Lung (tissue), 12 donors: ENCODE measurements around the gene ZNF362. TPM values are rescaled to one million over a fixed set of nuclear protein-coding genes. Genes with fewer than 3 reads are reported as not detected.

ENCODE experiments used
- ATAC-seq: fragments of 200-7000 bp; cut with Tn5 transposase; one replicate; pipeline ENCODE4 v1.9.1; 2020; ENCODE audit warnings: moderate number of reproducible peaks; ENCODE audit not compliant: insufficient read depth, low FRiP score
- DNase-seq, 3 donors: peaks; one replicate each; pipeline ENCODE4 v3.0.0-alpha.2; 2013 to 2017
- H3K27ac ChIP-seq, 2 donors: one replicate each; pipeline ENCODE4 v1.5.1; 2013; ENCODE audit warnings: mild to moderate bottlenecking in 2 of 2, moderate library complexity in 2 of 2, control low read depth in 1 of 2, inconsistent platforms in 1 of 2, low read depth in 1 of 2, low read length in 1 of 2
- H3K27me3 ChIP-seq, 3 donors: one replicate each; pipeline ENCODE4 v1.5.1; 2013; ENCODE audit warnings: low read length in 2 of 3; ENCODE audit not compliant: control insufficient read depth in 3 of 3, insufficient read depth in 3 of 3
- H3K36me3 ChIP-seq, 4 donors: one replicate each; pipeline ENCODE4 v1.5.1; 2013; ENCODE audit warnings: low read length in 4 of 4, mild to moderate bottlenecking in 1 of 4, moderate library complexity in 1 of 4; ENCODE audit not compliant: control insufficient read depth in 4 of 4, insufficient read depth in 4 of 4
- H3K4me1 ChIP-seq, 5 donors: one replicate each; pipeline ENCODE4 v1.5.1; 2013; ENCODE audit warnings: low read length in 5 of 5, mild to moderate bottlenecking in 2 of 5, moderate library complexity in 1 of 5; ENCODE audit not compliant: control insufficient read depth in 5 of 5, insufficient read depth in 5 of 5
- H3K4me3 ChIP-seq: one replicate; pipeline ENCODE4 v1.5.1; 2013; ENCODE audit warnings: mild to moderate bottlenecking, control low read depth, moderate library complexity
- H3K9ac ChIP-seq, 2 donors: one replicate each; pipeline ENCODE4 v1.5.1; 2013; ENCODE audit warnings: low read length in 2 of 2, control low read depth in 1 of 2; ENCODE audit not compliant: insufficient read depth in 1 of 2
- H3K9me3 ChIP-seq, 4 donors: one replicate each; pipeline ENCODE4 v1.5.1; 2013; ENCODE audit warnings: low read length in 3 of 4, mild to moderate bottlenecking in 1 of 4, moderate library complexity in 1 of 4; ENCODE audit not compliant: control insufficient read depth in 4 of 4, insufficient read depth in 3 of 4
- WGBS, 2 donors: extraction: QIAGEN DNeasy Blood & Tissue Kit; methylation state at CpG; one replicate each; pipeline ENCODE4 v1.1.7; 2013; 5-methylcytosine and 5-hydroxymethylcytosine counted together
- polyA plus RNA-seq, 2 donors: library from polyadenylated mRNA; stranded (reverse); fragments of 200-250 nt; gene quantifications; one replicate each; pipeline ENCODE4 v1.2.1, GENCODE V29; 2013
- total RNA-seq, 2 donors: library from RNA; depleted of rRNA in 1 of 2; stranded (reverse); fragments of >200 nt in 1 of 2; gene quantifications; one replicate each; pipeline ENCODE4 v1.2.1, GENCODE V29; 2014 to 2021
- TF ChIP-seq, protein P1 (sequence below): IDR thresholded peaks from 2 replicates; pipeline ENCODE4 v1.5.1; 2012; ENCODE audit warnings: mild to moderate bottlenecking; ENCODE audit errors: control extremely low read depth, extremely low read depth
- donor health status: control.
- donor health status: control.
- donor health status: Bipolar disorder and iron deficiency.
- donor health status: healthy.
- donor health status: DM: yes; HTN: yes; CAD: no.

The ZNF362 gene
- total and polyA plus RNA-seq, 4 donors: 10.2 to 35.0 (median 16.5) TPM

DNA sequence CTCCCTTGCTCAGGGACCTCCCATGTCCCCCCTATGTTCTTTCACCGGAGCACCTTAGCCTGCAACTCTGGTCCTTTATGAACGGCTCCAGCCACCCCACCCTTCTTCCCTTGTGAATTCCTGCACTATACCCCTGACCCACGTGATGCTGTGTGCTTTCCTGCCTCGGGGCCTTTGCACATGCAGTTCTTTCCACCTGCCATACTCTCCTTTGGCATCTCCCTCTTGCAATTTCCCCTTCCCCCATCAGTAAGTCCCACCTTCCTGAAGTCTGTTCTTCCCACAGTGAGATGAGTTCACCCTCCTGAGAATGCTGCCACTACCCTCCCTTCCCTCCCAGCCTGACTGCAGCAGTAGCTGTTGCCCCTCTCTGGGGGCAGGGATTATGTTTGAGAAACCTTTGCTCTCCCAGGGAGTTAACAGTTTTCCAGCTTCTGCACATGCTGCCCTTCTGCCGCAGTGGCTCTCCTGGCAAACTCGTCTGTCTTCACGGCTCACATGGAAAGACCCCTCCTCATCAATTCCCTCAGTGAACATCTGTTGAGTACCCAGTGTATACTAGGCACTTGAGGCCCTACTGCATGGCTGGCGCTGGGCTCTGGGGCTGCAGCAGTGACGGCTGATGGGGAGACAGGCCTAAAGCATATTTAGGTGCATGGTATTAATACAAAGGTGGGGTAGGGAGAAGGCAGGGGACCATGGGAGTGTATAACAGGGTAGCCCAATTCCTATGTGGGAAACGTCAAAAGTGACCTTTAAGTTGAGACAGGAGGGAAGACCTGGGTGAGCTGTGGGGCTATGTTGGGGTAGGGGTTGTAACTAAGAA lies 9.7 kb downstream of the ZNF362 start:
- Histone ChIP-seq H3K4me3 (no peak overlapping the region), H3K4me1 (peaks cover 3 to 26% (median 4%) of the 10 kb centered on the region in 5 donors), H3K36me3 (peaks cover 0 to 24% (median 11%) of the 10 kb centered on the region in 4 donors), H3K27ac (no peak overlapping the region), H3K9me3 (no peaks in the 10 kb centered on the region), H3K27me3 (no peaks in the 10 kb centered on the region), H3K9ac (no peak overlapping the region)
- TF ChIP-seq, protein P1, sequence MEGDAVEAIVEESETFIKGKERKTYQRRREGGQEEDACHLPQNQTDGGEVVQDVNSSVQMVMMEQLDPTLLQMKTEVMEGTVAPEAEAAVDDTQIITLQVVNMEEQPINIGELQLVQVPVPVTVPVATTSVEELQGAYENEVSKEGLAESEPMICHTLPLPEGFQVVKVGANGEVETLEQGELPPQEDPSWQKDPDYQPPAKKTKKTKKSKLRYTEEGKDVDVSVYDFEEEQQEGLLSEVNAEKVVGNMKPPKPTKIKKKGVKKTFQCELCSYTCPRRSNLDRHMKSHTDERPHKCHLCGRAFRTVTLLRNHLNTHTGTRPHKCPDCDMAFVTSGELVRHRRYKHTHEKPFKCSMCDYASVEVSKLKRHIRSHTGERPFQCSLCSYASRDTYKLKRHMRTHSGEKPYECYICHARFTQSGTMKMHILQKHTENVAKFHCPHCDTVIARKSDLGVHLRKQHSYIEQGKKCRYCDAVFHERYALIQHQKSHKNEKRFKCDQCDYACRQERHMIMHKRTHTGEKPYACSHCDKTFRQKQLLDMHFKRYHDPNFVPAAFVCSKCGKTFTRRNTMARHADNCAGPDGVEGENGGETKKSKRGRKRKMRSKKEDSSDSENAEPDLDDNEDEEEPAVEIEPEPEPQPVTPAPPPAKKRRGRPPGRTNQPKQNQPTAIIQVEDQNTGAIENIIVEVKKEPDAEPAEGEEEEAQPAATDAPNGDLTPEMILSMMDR: no peak
- WGBS, 2 donors: 87 to 92% methylated on average over 10 of the region's 10 CpGs
- no peak for DNase-seq
- ATAC-seq: no peak

DNA sequence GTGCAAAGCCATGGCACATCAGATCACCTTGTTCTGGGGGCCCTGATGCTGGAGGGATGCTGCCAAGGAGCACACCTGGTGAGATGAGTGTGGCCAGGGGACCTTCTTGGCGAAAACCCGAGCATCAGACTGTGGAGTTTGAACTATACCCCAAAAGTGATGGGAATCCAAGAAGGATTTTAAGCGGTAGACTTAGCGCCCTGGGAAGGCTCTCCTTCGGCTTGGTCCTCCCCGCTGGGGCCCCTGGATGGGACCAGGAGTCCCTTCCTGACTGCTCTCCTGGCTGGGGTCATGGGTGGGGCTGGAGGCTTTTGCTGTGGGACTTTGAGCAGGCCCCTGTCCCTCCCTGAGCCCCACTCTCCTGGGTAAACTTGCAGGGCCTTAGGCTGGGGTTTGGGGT lies 10.5 kb downstream of the ZNF362 start:
- Histone ChIP-seq H3K27me3 (no peaks in the 10 kb centered on the region), H3K36me3 (peaks cover 0 to 27% (median 14%) of the 10 kb centered on the region in 4 donors), H3K9ac (no peak overlapping the region), H3K4me1 (peaks cover 0 to 26% (median 3%) of the 10 kb centered on the region in 5 donors), H3K4me3 (no peak overlapping the region), H3K9me3 (no peaks in the 10 kb centered on the region), H3K27ac (no peak overlapping the region)
- WGBS, 2 donors: 96 to 97% methylated on average over 6 of the region's 6 CpGs
- ATAC-seq (no peak), DNase-seq (no peak)
- TF ChIP-seq, protein P1: no peak

DNA sequence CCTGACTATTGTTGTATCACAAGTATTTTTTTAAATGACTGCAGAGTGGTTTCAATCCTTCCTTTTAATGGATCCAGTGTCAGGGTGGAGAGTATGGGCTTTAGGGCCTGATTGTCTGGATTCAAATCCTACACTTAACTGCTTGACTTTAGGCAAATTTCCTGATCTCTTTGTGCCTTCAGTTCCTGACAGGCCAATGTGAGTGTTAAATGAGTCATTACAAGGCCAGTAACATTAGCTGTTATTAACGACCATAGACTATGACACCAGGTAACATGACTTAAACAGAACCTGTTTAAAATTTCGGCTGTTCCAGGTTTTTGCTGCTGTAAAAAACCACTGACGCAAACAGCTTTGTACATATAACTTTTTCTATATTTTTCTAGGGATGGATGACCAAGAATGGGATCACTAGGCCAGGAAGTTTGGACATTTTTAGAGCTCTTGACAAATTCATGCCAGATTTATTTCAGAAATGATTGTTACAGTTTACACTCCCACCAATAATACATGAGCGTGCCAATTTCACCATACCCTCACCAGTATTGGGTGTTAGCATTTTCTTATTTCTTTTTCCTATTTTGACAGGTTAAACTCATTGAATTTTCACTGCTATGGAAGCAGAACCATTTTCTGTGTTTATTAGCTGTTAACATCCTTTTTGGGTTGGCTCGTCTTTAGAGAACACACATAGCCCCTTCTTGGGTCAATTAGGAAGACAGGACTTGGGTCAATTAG lies 11.3 kb downstream of the ZNF362 start:
- H3K9me3 ChIP-seq: no peaks in the 10 kb centered on the region
- H3K4me1 ChIP-seq: peaks cover 0 to 26% (median 3%) of the 10 kb centered on the region in 5 donors

More for the DNA sequence above, 11.3 kb downstream of the ZNF362 start:
- Histone ChIP-seq H3K4me3 (no peak overlapping the region), H3K36me3 (peaks cover 0 to 27% (median 13%) of the 10 kb centered on the region in 4 donors), H3K27ac (no peak overlapping the region), H3K27me3 (no peaks in the 10 kb centered on the region), H3K9ac (no peak overlapping the region)
- DNase-seq (no peak), ATAC-seq (no peak)
- TF ChIP-seq, protein P1: no peak
- 84 to 89% methylated on average over 5 of the region's 5 CpGs for WGBS, 2 donors
